ENCODE measurements around the gene C15orf62.

Gene C15orf62

DNA sequence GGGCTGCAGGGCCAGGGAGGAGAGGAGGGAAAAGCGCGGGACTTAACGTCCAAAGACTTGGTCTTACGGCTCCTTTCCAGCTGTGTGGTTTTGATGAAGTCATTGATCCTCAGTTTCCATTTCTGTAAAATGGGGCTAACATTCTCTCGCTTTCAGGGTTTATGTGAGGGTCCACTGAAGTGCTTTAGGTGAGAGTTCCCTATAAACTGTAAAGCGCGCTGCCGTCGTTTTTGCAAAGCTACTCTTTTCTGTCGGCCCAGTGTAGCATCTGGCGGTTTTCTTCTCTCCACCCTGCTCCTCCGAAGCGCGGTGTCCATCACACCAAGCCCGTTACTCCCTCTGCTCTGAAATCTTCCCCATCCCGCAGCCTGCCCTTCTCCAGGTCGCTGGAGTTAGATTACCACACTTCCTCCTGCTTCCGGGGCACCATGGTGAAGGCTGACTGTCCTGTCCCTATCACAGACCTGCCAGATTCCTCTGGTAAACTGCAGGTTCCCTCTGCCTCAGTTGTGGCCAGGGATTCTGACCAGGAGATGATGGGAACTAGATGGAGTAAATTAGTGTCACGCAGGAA is 38.2 kb downstream of the C15orf62 start:
- H3K4me3 Mint-ChIP-seq: peak overlapping the region; percentile 92
- DNase-seq (no peak), ATAC-seq (no peak)
- peaks cover 7% of the 10 kb centered on the region for H3K36me3 Mint-ChIP-seq (ENCODE audit: low read depth)
- H3K27ac Mint-ChIP-seq: peak overlapping the region; percentile 99
- H3K4me1 Mint-ChIP-seq: peaks cover 22% of the 10 kb centered on the region
- H3K9me3 Mint-ChIP-seq: no peaks in the 10 kb centered on the region
- no peaks in the 10 kb centered on the region for H3K27me3 Mint-ChIP-seq

DNA sequence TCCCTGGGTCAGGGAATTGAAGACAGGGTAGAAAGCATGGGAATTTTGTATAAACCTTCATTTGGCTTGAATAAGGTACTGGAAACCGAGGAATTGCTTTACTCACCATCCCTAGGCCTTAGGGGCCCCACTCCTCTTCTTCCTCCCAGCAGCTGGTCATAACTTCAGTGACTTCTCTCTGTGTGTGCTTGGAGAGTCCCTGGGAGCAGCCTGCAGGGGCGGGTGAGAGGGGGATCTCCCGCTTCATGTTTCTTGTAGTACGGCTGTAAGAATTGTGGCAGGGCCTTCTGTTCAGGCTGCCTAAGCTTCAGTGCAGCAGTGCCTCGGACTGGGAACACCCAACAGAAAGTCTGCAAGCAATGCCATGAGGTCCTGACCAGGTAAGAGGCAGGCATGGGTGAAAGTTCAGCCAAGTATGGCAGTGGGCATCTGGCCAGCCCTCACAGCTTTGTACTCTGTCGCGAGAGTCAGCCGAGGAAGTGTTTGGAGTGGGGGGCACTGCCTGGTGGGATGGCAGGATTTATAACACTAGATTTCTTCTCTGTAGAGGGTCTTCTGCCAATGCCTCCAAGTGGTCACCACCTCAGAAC is 39.2 kb downstream of the C15orf62 start:
- Mint-ChIP-seq H3K4me1 (peaks cover 19% of the 10 kb centered on the region), H3K36me3 (ENCODE audit: low read depth) (peaks cover 7% of the 10 kb centered on the region), H3K4me3 (no peak overlapping the region), H3K27me3 (no peaks in the 10 kb centered on the region), H3K9me3 (no peaks in the 10 kb centered on the region), H3K27ac (no peak overlapping the region)
- DNase-seq: no peak
- no peak for ATAC-seq

DNA sequence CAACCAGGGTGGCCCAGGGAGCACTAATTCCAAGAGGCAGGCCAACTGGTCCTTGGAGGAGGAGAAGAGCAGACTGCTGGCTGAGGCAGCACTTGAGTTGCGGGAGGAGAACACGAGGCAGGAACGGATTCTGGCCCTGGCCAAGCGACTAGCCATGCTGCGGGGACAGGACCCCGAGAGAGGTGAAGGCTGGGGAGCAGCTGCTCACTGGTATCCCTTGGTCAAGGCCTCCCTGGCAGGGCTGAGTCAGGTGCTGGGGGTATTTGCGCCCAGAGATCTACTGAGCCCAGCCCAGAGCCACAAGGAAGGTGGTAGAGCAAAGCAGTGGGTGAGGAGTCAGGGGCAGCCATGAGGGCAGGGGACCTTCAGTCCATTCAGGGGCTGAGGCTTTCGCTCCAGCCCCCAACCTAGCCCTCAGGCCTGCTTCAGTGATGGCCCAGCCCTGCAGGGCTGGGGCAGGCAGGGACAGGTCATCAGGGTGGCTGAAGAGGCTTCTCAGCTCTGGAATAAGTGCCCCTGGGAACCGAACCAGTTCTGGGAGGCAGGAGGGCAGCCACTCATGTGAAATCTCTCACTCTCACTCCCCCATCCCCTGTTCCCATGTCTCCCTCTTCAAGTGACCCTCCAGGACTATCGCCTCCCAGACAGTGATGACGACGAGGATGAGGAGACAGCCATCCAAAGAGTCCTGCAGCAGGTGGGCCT is 43.1 kb downstream of the C15orf62 start:
- H3K9me3 Mint-ChIP-seq: no peaks in the 10 kb centered on the region
- H3K36me3 Mint-ChIP-seq (ENCODE audit: low read depth): peaks cover 5% of the 10 kb centered on the region
- H3K27ac Mint-ChIP-seq: no peak overlapping the region
- no peak overlapping the region for H3K4me3 Mint-ChIP-seq
- DNase-seq (no peak), ATAC-seq (no peak)
- H3K4me1 Mint-ChIP-seq: peaks cover 10% of the 10 kb centered on the region
- no peaks in the 10 kb centered on the region for H3K27me3 Mint-ChIP-seq

- H3K4me1 Mint-ChIP-seq: no peaks in the 10 kb centered on the region
- H3K9me3 Mint-ChIP-seq: no peaks in the 10 kb centered on the region
Observed at GRCh38 chr15:40815042-40815698, 45.4 kb downstream of the C15orf62 start.

DNA sequence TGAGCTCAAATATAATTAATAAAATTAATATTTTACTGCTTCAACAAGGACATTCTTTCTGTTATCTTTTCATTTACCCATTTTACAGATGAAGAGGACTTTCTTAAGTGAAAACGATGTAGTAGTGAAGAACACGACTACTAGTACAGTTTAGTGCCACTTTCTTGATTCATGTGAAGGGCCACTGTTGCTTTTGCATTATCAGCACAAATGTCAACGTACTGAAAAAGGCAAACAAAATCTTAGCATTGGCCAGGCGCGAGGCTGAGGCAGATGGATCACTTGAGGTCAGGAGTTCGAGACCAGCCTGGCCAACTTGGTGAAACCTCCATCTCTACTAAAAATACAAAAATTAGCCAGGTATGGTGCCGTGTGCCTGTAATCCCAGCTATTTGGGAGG is 49.3 kb downstream of the C15orf62 start:
- Mint-ChIP-seq H3K27me3 (no peaks in the 10 kb centered on the region), H3K4me1 (no peaks in the 10 kb centered on the region), H3K9me3 (no peaks in the 10 kb centered on the region), H3K27ac (no peak overlapping the region), H3K36me3 (ENCODE audit: low read depth) (peaks cover 3% of the 10 kb centered on the region), H3K4me3 (no peak overlapping the region)
- ATAC-seq (no peak), DNase-seq (no peak)

More at GRCh38 chr15:40815042-40815698, 45.4 kb downstream of the C15orf62 start:
- Mint-ChIP-seq H3K27ac (no peak overlapping the region), H3K27me3 (no peaks in the 10 kb centered on the region), H3K36me3 (ENCODE audit: low read depth) (peaks cover 5% of the 10 kb centered on the region), H3K4me3 (no peak overlapping the region)
- no peak for DNase-seq
- no peak for ATAC-seq

DNA sequence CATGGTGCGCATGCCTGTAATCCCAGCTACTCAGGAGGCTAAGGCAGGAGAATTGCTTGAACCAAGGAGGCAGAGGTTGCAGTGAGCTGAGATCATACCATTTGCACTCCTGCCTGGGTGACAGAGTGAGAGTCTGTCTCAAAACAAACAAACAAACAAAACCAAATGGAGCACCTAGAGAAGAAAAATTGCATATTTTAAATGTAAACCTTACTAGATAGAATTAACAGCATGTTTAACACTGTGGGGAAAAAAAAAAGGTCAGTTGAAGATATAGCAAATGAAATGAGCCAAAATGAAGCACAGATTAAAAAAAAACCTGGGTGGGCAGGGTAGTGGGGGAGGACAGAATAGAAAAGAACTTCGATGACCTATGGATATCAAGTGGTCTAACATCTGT is 51.4 kb downstream of the C15orf62 start:
- ATAC-seq (no peak), DNase-seq (no peak)
- Mint-ChIP-seq H3K4me3 (no peak overlapping the region), H3K27ac (no peak overlapping the region), H3K36me3 (ENCODE audit: low read depth) (no peaks in the 10 kb centered on the region), H3K4me1 (no peaks in the 10 kb centered on the region), H3K27me3 (no peaks in the 10 kb centered on the region), H3K9me3 (no peaks in the 10 kb centered on the region)

Measured in activated naive CD8-positive, alpha-beta T cell treated with anti-CD3 and anti-CD28 coated beads, Interleukin-2, amount 50 U/mL, for 24 hours (primary cell).